Adrenal gland (tissue), 12 donors: Measurements from ENCODE around the gene VDAC1. TPM values are rescaled to one million over a fixed set of nuclear protein-coding genes. Genes with fewer than 3 reads are reported as not detected.

Experiments used
- DNase-seq, 7 donors: peaks; one replicate each; pipeline ENCODE4 v3.0.0-alpha.2; 2019 to 2020
- H3K27ac ChIP-seq, 5 donors: fragments of 200-600 bp; sonication (generic) in 4 of 5; 1 replicate in 3 of 5; 2 replicates in 2 of 5; pipeline versions ENCODE4 v1.5.1 to v1.8.0; 2016 to 2020; ENCODE audit warnings: mild to moderate bottlenecking in 1 of 5
- H3K27me3 ChIP-seq: fragments of 200-600 bp; 2 replicates; pipeline ENCODE4 v1.8.0; 2021
- H3K36me3 ChIP-seq, 2 donors: fragments of 200-600 bp; replicated peaks in 1 of 2; 1 replicate in 1 of 2; 2 replicates in 1 of 2; pipeline versions ENCODE4 v1.5.1 to v1.8.0; 2018 to 2022
- H3K4me1 ChIP-seq, 2 donors: fragments of 200-600 bp; replicated peaks in 1 of 2; 1 replicate in 1 of 2; 2 replicates in 1 of 2; pipeline versions ENCODE4 v1.5.1 to v1.8.0; 2018 to 2021
- H3K4me3 ChIP-seq, 4 donors: fragments of 200-600 bp; sonication (generic) in 3 of 4; one replicate each; pipeline ENCODE4 v1.5.1; 2016 to 2018
- H3K9me3 ChIP-seq, 3 donors: fragments of 200-600 bp; sonication (generic) in 1 of 3; replicated peaks in 1 of 3; 1 replicate in 2 of 3; 2 replicates in 1 of 3; pipeline versions ENCODE4 v1.5.1 to v1.8.0; 2016 to 2021
- POLR2A ChIP-seq, 2 donors: fragments of 450-650 bp; IDR thresholded peaks; one replicate each; pipeline ENCODE4 v1.6.1; 2017; ENCODE audit warnings: antibody characterized with exemption in 2 of 2, mild to moderate bottlenecking in 2 of 2, moderate library complexity in 1 of 2
- WGBS, 4 donors: extraction: QIAGEN DNeasy Blood & Tissue Kit in 2 of 4; methylation state at CpG; one replicate each; pipeline versions ENCODE4 v1.1.5 to v1.1.7; 2013 to 2017; 5-methylcytosine and 5-hydroxymethylcytosine counted together
- intact Hi-C, 2 donors: fragments of 100-400 bp; cut with DNase I; formaldehyde crosslinking; loops; one replicate each; pipeline versions ENCODE4 v1.14.1 to v1.15.0; 2022 to 2023
- polyA plus RNA-seq, 3 donors: library from polyadenylated mRNA; stranded (reverse); fragments of 200-250 nt in 2 of 3; fragments of 350-450 nt in 1 of 3; fragmentation: Illumina TruSeq in 1 of 3; extraction: RNeasy Lipid Tissue Mini Kit (QIAGEN cat#74804) in 1 of 3; gene quantifications; one replicate each; pipeline ENCODE4 v1.2.3, GENCODE V29; 2013 to 2014
- total RNA-seq, 9 donors: library from RNA; depleted of rRNA in 4 of 9; stranded (reverse); fragments of >200 nt in 4 of 9; fragments of 120-200 nt in 1 of 9; fragmentation: NEBNext Ultra II Directional in 1 of 9; extraction: Animal tissue kit (Norgen Biotek cat#: 25700) in 1 of 9; gene quantifications; one replicate each; pipeline versions ENCODE4 v1.1.0 to v1.2.4, GENCODE V29; 2013 to 2023
- TF ChIP-seq, protein P1 (sequence below), 6 experiments: fragments of 450-650 bp in 4 of 6; fragments of 200-600 bp in 2 of 6; sonication (generic) in 1 of 6; IDR thresholded peaks; 1 replicate in 5 of 6; 2 replicates in 1 of 6; pipeline versions ENCODE4 v1.5.1 to v1.8.0; 2016 to 2021; ENCODE audit warnings: antibody characterized with exemption in 6 of 6, mild to moderate bottlenecking in 2 of 6, moderate library complexity in 1 of 6
- donor health status: healthy with polysubstance abuse.
- donor health status: Bipolar disorder and iron deficiency.
- donor health status: DM: yes; HTN: yes; CAD: no.
- donor health status: DM: no; HTN: no; CAD: no.
- donor health status: DM: no; HTN: no; CAD: no.
- donor health status: DM: yes; HTN: yes; CAD: no.

VDAC1 gene
- total and polyA plus RNA-seq, 12 donors: 66.0 to 476 (median 136) TPM

DNA sequence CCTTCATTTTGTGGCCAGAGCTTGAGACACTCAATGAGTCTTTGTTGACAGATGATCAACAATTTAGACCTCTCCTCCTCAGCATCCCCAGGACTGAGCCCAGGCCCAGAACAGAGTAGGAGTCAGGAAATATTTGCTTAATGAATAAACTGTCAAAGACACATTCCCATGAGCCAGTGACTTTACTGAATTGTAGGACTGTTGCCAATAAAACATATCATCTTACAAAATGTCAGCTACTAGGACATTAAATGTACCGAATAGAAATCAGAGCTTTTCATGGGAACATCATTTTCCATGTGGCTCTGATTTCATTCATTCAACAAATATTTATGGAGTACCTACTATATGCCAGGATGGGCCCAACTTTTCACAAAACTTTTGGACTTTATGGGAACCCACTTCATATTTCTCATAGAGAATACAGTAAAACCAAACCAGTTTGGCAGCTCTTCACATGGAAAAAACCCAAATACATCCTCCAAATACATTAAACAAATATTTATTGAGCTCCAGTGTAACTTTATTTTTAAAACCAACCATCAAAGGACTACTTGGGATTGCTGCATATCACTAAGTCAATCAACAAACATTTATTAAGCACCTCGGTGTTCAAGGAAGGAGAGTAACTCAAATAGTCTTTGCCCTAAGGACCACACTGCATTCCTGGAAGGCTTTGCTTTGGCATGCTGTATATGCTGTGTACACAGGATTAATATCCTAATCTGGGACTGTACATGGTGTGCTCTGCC, 11.4 kb downstream of the VDAC1 start:
- Histone ChIP-seq H3K9me3 (no peaks in the 10 kb centered on the region), H3K4me3 (no peak overlapping the region), H3K27me3 (no peaks in the 10 kb centered on the region), H3K4me1 (peaks cover 19 to 51% of the 10 kb centered on the region in 2 donors), H3K27ac (no peak overlapping the region), H3K36me3 (peaks cover 0 to 32% of the 10 kb centered on the region in 2 donors)
- intact Hi-C loops: no loop called here
- no peak for TF ChIP-seq POLR2A (IDR thresholded peaks at IDR 0.05)
- TF ChIP-seq, protein P1, sequence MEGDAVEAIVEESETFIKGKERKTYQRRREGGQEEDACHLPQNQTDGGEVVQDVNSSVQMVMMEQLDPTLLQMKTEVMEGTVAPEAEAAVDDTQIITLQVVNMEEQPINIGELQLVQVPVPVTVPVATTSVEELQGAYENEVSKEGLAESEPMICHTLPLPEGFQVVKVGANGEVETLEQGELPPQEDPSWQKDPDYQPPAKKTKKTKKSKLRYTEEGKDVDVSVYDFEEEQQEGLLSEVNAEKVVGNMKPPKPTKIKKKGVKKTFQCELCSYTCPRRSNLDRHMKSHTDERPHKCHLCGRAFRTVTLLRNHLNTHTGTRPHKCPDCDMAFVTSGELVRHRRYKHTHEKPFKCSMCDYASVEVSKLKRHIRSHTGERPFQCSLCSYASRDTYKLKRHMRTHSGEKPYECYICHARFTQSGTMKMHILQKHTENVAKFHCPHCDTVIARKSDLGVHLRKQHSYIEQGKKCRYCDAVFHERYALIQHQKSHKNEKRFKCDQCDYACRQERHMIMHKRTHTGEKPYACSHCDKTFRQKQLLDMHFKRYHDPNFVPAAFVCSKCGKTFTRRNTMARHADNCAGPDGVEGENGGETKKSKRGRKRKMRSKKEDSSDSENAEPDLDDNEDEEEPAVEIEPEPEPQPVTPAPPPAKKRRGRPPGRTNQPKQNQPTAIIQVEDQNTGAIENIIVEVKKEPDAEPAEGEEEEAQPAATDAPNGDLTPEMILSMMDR (IDR thresholded peaks at IDR 0.05): no peak
- 45 to 69% (median 56%) methylated on average over 2 of the region's 2 CpGs for WGBS, 4 donors
- peak in 1 of 7 donors; percentile 7 for DNase-seq

DNA sequence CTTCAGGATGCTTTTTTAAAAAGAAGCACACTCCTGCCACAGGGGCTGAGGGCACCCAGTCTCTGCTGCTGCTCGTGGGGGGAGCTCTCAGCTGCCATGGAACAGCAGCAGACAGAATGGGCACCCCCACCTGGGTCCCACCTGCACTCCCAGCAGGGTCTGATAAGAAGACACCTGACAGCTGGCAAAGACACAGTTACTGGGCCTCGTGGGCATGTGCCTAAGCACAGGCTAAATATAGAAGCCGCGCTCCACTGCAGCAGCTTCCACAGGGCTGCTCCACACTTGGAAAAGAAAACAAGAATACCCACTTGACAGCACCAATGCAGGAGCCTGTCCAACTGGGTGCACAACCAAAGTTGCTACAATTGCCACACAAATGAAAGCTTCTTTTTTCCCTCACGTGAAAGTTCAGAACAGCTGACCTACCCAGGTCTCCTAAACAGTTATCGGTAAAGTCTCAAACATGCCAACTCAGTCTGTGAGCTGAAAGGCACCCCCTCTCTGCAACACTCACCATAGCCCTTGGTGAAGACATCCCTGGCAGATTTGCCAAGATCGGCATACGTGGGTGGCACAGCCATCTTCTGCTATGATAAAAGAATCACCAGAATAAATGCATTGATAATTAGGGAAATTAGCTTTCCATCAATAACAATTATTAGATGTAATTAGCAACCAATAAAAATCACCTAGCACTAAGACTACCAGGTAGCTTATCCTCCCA, 12.2 kb downstream of the VDAC1 start:
- Histone ChIP-seq H3K36me3 (peaks cover 0 to 40% of the 10 kb centered on the region in 2 donors), H3K4me3 (no peak overlapping the region), H3K27ac (peak overlapping the region in 1 of 5 donors; percentile 22), H3K4me1 (peaks cover 19 to 50% of the 10 kb centered on the region in 2 donors), H3K9me3 (no peaks in the 10 kb centered on the region), H3K27me3 (no peaks in the 10 kb centered on the region)
- intact Hi-C loops: no loop called here
- TF ChIP-seq POLR2A (IDR thresholded peaks at IDR 0.05): no peak
- TF ChIP-seq, protein P1 (IDR thresholded peaks at IDR 0.05): no peak
- WGBS, 4 donors: 66 to 77% (median 69%) methylated on average over 8 of the region's 8 CpGs
- DNase-seq: peak in 1 of 7 donors; percentile 20

DNA sequence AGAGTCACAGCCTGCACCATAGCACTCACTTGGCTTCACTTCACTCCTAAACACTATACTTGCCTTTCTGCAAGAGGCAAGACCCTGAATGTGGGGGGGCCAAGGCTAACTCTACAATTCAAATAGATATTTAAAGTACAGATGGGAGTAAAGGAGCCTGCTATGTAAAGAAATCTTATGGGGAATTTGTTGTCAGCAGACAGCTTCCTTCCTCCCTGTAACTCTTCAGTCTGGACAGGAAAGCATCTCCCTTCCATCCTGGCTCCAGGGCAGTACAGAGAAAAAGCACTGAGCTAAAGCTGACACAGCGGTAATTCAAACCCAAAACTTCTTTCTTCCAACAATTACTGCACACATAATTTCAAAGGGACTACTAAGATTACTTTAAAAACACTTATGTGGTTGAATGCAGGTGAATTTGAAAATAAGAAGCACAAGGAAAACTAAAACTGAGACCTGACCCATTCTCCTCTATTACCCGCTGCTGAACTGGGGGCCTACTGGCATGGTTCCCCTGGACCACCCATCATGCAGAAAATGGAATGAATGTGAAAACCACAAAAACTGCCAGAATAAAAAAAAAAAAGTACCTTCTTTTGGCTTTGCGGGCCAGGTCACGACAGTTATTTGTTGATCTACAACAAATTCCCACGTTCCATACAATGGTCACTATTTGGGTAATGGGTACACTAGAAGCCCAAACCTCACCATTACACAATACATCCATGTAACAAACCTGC, 13.4 kb downstream of the VDAC1 start:
- Histone ChIP-seq H3K9me3 (no peaks in the 10 kb centered on the region), H3K36me3 (peaks cover 0 to 51% of the 10 kb centered on the region in 2 donors), H3K4me3 (no peak overlapping the region), H3K27me3 (no peaks in the 10 kb centered on the region), H3K4me1 (peaks cover 16 to 43% of the 10 kb centered on the region in 2 donors), H3K27ac (no peak overlapping the region)
- intact Hi-C loops: no loop called here
- DNase-seq: peak in 1 of 7 donors; percentile 17
- WGBS, 4 donors: 92 to 99% (median 94%) methylated on average over 5 of the region's 5 CpGs
- TF ChIP-seq, protein P1 (IDR thresholded peaks at IDR 0.05): no peak
- no peak for TF ChIP-seq POLR2A (IDR thresholded peaks at IDR 0.05)

DNA sequence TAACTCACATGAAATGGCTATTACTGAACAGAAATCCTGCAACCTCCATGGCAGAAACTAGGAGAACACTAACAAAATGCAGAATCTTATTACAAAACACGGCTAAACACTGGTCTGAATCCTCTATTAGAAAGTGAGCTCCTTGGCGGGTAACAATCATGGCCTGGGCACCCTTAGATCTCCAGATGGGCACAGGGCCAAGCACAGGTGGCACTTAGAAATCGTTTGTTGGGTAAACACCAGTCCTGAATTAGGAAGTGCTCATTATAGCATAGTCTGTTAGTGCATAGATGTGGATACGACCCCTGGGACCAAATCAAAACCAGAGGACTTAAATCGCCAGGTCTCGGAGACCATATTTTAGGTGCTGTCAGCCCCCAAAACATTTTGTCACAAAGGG, 14.4 kb downstream of the VDAC1 start:
- no peaks in the 10 kb centered on the region for H3K9me3 ChIP-seq
- 82 to 94% (median 82%) methylated on average over 3 to 6 of the region's 6 CpGs for WGBS, 4 donors
- intact Hi-C loops: no loop called here
- H3K27ac ChIP-seq: no peak overlapping the region
- peak in 2 of 7 donors; percentile 5 to 36 for DNase-seq
- H3K4me1 ChIP-seq: peaks cover 7 to 34% of the 10 kb centered on the region in 2 donors
- H3K27me3 ChIP-seq: no peaks in the 10 kb centered on the region
- TF ChIP-seq, protein P1 (IDR thresholded peaks at IDR 0.05): no peak
- TF ChIP-seq POLR2A (IDR thresholded peaks at IDR 0.05): no peak
- no peak overlapping the region for H3K4me3 ChIP-seq
- H3K36me3 ChIP-seq: peaks cover 0 to 60% of the 10 kb centered on the region in 2 donors
